Activated CD8-positive, alpha-beta memory T cell treated with anti-CD3 and anti-CD28 coated beads, Interleukin-2, amount 50 U/mL, for 24 hours (primary cell): ENCODE data around the gene EBNA1BP2.
"Not testable (repeated sequence)": the region's sequence is repeated elsewhere in the genome, so short reads cannot be mapped to it uniquely, and the experiment has no call there.

Experiments used
- DNase-seq: peaks from one replicate; pipeline ENCODE4 v3.0.0-alpha.2; 2020; ENCODE audit errors: extremely low read depth

Gene EBNA1BP2, protein sequence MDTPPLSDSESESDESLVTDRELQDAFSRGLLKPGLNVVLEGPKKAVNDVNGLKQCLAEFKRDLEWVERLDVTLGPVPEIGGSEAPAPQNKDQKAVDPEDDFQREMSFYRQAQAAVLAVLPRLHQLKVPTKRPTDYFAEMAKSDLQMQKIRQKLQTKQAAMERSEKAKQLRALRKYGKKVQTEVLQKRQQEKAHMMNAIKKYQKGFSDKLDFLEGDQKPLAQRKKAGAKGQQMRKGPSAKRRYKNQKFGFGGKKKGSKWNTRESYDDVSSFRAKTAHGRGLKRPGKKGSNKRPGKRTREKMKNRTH

DNA sequence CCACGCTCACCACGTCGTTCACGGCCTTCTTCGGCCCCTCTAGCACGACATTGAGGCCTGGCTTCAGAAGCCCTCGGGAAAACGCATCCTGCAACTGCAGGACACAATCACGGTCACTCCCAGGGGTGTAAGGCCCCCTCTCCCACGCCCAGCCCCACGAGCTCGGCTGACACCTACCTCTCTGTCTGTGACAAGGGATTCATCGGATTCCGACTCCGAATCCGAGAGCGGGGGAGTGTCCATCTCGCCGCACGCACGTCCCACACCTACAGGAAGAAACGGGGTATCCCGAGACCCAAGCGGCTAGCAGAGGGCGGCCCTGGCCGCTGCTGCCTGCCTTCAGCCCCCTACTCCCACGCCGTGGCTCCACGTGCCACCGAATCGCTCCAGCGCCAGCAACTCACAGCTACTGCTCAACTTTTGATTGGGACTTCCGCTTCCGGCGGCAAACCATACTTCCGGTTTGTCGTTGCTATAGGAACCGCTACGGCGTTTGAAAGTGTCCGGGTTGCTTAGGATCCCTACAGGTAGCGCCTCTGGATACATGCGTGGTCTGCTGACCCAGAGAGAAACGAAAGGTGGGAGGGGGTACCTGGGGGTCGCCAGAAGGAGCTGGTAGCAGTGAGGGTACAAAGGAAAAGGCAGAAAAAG, at the start of gene EBNA1BP2, which contains the start of gene CFAP57:
TSS of gene EBNA1BP2 (minus strand) at position 415 of the 651 bp plus-strand sequence. CDS start at position 243, 172 bp downstream.
TSS of gene CFAP57 (plus strand) at position 455 of the 651 bp plus-strand sequence. CDS start 424 bp downstream, outside the sequence.
- DNase-seq = peak; percentile 88

DNA sequence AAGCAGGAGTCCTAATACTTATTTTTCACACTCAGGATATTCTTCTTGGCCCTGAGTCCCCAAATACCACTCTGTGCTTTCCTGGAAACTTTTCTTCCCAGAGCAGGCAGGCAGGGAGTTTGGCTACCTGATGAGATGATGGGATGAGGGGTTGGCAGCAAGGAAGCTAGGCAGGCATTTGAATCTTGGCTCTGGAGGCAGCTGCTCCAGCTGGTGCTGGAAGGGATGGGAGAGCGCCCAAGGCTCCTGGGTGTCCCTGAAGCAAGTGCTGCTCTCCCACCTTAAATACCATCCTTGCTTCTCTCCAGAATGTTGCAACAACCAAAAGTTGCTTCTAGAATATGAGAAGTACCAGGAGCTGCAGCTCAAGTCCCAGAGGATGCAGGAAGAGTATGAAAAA, 49.7 kb upstream of the EBNA1BP2 start:
- no peak for DNase-seq

DNA sequence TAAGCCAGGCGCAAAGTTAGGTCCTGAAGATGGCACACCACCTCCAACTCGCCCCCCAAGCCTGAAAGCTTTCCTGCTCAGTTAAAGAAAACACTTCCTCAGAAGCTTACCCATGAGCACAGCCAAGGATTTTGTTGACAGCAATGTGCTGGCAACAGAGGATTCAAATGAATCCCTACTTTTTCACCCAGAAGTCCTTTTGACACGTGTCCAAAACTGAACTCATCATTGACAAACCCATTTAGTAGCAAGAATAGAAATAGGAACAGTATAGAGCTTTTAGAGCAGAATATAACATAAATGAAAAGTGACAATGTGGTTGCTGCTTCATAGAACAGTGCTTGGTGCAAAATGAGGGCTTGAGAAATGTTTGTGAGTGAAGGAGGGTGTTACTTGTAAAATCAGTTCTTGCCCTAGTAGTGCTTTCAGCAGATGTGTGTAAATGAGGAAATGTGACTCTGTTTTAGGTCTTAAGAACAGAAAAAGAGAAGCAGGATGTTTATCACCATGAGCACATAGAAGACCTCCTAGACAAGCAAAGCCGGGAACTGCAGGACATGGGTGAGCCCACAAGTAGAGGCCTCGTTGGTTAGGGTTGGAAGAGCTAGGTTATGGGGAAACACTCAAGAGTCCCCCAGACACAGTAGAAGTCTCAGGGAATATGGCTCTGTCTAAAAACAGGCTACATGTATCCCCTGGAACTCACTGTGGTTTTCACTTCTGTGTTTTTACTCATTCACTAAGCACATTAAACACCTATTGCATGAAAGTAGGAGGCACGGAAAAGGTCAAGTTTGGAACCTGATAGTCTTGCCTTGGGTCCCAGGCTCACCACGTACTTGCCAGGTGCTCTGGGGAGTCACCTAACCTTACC, 49.1 kb upstream of the EBNA1BP2 start:
- DNase-seq = no peak

DNA sequence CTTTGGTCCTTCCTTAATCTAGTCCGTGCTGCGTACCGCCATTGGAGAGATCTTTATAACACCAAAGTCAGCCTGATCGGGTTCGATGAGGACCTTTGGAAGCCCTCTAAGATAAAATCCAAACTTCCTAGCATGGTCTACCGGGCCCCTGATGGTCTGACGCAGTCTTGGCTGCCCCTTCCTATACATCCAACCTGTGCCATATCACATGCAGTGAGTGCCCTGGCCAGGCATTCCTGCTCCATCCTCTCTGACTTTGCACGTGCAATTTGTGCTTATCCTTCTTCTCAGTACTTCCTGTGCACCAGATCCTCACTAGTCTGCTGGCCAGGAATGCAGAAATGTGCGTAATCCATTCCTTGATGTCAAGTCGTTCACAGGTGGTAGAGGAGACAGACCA, 45.7 kb upstream of the EBNA1BP2 start:
- DNase-seq = no peak

DNA sequence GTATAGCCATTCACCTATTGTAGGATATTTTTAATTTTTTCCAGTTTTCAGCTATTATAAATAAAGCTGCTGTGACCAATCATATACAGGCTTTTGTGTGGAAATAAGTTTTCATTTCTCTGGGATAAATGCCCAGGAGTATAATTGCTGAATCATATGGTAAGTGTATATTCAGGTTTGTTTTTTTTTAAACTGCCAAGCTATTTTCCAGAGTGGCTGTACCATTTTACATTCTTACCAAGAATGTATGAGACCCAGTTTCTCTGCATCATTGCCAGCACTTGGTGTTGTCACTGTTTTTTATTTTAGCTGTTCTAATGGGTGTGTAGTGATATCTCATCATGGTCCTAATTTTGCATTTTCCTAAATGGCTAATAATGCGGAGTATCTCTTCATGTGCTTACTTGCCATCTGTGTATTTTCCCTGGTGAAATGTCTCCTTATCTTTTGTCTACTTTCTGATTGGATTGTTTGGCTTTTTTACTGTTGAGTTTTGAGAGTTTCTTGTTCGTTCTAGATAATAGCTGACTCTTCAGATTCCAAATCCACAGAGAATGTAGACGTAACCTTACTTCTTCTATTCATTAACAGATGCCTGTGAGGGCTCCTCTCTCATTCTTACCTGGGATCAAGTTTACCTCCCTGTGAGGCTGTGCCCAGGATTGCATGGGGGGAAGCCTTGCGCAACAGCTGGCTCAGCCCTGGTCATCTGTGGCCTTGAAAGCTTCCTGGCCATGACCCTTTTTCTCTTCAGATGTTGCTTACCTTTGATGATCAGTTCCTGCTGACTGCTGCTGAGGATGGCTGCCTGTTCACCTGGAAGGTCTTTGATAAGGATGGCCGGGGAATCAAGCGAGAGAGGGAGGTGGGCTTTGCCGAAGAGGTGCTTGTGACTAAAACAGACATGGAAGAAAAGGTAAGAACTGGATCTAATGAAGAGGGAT, 42.7 kb upstream of the EBNA1BP2 start:
- no peak for DNase-seq

DNA sequence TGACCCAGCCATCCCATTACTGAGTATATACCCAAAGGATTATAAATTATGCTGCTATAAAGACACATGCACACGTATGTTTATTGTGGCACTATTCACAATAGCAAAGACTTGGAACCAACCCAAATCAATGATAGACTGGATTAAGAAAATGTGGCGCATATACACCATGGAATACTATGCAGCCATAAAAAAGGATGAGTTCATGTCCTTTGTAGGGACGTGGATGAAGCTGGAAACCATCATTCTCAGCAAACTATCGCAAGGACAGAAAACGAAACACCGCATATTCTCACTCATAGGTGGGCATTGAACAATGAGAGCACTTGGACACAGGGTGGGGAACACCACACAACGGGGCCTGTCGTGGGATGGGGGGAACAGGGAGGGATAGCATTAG, 36.2 kb upstream of the EBNA1BP2 start:
- DNase-seq = not testable (repeated sequence)

DNA sequence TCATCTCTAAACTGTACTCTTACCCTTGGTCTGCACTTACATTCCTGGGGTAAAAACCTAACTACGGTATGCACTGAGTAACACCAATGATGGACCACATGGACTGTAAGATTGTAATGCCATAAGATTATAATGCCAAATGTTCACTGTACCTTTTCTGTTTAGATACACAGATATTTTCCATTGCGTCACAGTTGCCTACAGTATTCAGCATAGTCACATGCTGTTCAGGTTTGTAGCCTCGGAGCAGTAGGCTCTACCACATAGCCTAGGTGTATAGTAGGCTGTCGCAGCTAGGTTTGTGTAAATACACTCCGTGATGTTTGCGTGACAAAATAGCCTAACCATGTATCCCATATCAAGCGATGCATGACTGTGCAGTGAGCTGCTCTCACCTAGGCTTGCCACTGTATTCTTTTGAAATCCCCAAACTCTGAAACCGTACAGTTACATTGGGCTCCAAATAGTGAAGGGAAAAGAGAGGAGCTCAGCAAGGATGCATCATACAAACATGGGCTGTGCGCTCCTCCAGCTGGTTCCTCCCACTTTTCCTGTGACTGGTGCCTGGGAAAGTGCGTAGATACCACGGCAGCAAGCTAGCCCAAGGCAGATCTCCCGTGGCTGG, 35.3 kb upstream of the EBNA1BP2 start:
- DNase-seq = no peak

DNA sequence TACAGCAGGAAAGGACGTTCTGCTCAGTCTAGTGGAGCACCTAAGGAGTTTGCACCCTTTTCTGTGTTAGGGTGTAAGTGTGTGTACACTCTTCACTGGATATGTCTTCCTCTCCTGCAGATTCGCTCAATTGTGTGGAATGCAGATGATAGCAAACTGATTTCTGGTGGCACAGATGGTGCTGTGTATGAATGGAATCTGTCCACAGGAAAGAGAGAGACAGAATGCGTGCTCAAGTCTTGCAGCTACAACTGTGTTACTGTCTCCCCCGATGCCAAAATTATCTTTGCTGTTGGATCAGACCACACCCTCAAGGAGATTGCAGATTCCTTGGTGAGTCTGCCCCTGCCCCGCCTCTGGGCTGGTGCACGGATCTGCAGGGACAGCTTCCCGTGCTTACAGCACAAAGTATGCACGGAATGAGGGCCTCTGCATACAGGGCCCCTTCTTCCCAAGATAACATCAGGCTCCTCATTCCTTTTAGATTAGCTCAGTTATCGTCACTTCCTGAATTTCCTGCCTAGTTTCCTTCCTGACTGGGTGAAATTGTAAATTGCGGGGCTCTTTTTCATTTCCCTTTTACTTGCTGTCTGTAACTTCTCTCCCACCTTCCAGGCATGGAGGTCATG, 34.6 kb upstream of the EBNA1BP2 start:
- DNase-seq = no peak

DNA sequence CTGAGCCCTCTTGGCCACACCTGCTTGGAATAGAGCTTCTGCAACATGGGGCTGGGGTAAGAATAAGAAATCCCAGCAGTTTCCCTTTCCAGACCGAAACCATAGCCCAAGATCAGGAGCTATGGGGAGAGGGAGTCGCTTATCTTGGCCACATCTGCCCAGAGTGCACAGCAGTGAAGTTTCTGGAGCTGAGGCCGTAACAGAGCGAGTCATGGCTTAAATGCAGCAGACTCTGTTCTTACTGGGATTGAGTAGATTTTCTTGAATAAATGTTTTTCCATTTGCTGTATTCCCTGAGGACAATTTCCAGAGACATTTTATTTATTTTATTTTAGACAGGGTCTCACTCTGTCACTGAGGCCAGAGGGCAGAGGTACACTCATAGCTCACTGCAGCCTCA, 33.6 kb upstream of the EBNA1BP2 start:
- no peak for DNase-seq

DNA sequence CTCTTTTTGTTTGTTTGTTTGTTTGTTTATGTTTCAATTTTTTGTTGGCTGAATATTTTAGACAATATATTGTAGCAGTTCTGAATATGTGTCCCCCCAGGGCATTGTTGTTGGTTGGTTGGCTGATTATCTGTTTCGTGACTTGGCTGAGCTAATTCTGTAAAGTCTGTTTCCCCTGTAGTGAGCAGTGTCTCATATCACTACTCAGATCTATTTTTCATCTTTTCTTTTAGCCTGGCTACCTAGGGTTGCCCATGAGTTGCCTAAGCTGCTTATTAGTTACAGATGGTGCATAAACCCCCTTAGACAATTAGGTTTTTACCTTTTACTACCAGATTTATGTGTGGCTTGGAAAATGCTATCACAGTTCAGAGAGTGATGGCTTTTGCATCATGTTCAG, 32.3 kb upstream of the EBNA1BP2 start:
- DNase-seq = no peak

DNA sequence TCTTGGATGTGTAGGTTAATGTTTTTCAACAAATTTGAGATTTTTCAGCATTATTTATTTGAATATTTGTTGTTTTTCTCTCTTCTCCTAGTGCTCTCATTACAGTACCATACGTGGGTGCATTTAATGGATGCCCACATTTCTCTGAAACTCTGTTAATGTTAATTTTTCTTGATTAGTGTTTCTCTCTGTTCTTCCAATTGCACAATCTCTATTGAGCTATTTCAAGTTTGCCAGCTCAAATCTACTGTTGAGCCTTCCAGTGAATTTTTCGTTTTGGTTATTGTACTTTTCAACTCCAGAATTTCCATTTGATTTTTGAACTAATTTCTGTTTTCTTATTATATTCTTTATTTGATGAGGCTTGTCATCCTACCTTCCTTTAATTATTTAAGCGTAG, 31.8 kb upstream of the EBNA1BP2 start:
- DNase-seq = no peak

DNA sequence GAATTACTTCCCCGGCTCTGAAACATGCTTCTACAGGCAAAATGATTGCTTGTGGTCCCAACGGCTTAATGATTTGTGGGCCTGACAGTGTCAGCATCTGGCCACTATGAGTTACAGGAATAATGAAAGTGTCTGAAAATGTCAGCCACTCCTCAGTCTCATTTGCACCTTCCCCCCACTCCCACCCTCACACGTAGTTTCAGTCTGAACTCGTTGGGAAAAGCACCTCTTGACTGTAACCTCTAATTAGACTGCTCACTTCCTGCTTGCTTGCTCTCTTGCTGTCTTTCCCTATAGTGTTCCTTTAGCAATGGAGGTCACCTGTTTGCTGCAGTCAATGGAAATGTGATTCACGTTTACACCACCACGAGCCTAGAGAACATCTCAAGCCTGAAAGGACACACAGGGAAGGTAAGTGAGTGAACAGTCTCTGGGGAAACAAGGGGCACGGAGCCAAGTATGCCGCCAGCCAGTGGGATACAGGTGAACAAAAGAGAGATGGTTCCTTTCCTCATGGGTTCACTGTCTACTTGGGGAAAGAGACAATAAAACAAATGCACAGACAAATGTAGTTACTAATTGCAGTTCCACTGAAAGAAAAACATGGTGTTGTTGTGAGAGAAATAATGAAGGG, 27.1 kb upstream of the EBNA1BP2 start:
- DNase-seq = no peak

DNA sequence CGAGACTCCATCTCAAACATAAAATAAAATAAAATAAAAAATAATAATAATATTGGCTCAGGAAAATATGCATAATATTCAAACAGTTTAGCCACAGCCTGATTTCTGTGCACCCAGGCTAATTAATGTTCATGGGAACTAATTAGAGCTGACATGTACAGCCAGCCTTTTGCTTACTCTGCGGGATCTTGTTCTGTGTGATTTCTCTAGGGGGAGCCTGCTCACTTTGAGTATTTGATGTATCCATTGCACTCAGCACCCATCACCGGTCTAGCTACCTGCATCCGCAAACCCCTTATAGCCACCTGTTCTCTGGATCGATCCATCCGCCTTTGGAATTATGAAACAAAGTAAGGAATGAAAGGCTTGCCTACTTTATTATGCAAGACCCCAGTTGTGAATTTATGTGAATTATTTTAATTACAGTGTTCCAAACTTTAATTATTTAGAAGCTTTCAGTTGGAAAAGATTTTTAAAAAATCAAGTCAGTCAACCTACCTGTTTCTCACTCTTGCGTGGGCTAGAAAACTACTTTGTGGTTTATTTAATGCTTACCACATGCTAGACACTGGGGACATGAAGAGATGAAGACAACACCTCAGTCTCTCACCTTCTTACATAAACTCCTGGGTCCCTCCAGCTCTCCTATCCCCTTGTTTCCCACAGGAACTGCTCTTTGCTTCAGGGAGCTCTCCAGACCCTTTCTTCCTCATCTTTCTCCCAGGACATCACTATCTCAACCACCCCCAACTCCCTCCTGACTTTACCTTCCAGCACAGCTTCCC, 25.4 kb upstream of the EBNA1BP2 start:
- no peak for DNase-seq

DNA sequence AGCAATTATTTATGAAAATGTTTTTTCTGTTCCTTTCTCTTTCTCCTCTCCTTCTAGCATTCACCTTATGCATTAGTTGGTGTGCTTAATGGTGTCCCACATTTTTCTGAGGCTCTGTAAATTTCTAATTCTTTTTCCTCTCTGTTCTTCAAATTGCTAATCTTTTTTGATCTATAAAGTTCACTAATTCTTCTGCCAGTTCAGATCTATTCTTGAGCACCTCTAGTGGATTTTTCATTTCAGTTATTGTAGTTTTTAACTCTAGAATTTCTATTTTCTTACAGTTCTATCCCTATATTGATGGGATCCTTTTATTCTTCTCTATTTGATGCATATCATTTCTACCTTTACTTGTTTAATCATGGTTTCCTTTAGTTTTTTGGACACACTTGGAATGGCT, 22.4 kb upstream of the EBNA1BP2 start:
- DNase-seq = no peak

DNA sequence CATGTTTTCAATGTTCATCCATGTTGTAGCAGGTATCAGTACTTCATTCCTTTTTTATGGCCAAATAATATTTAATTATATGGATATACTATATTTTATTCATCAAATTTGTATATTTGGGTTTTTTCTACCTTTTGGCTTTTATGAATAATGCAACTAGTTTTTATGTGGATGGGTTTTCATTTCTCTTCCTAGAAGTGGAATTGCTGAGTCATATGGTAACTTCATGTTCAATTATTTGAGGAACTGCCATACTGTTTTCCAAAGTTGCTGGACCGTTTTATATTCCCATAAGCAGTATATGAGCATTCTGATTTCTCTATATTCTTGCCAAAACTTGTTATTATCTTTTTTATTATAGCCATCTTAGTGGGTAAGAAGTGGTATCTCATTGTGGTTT, 16.0 kb upstream of the EBNA1BP2 start:
- no peak for DNase-seq

DNA sequence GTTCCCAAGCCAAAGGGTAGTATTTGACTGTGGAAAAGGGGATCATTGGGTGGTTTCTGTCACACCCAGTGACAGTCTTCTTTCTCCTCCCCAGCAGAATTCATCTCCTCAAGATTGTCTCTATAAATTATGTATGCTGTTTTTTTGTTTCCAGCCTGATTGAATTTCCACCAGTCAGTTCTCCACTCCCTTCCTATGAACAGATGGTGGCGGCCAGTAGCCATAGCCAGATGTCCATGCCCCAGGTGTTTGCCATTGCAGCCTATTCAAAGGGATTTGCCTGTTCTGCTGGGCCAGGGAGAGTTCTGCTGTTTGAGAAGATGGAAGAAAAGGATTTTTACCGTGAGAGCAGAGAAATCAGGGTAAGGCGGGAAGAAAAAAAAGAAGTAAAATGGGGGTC, 12.9 kb upstream of the EBNA1BP2 start:
- no peak for DNase-seq

DNA sequence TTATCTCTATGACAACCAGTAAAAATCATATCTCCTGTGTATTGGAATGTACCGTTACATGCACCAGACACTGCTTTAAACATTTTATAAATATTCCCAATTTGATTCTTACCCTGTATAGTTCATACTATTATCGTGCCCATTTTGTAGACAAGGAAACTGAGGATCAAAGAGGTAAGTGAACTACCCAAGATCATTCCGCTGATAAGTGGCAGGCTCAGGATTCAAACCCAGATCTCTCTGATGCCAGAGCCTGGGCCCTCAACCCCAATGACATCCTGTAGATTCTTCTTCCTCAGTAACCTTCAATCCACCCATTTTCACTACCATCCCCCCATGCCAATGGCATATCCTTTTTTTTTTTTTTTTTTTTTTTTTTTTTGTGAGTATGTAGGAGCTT, 12.3 kb upstream of the EBNA1BP2 start:
- no peak for DNase-seq

DNA sequence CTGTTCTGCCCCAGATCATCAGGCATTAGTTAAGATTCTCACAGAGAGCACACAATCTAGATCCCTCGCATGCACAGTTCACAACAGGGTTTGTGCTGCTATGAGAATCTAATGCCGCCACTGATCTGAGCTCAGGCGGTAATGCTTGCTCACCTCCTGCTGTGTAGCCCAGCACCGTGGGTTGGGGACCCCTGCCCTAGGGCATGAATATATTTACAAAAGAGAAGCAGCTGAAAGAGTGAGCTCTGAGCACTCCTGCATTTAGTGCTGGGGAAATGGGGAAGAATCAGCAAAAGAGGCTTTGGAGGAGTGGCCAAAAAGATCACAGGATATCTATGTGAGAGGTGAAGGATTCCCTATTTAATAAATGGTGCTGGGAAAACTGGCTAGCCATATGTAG, 5.6 kb upstream of the EBNA1BP2 start:
- DNase-seq = no peak

DNA sequence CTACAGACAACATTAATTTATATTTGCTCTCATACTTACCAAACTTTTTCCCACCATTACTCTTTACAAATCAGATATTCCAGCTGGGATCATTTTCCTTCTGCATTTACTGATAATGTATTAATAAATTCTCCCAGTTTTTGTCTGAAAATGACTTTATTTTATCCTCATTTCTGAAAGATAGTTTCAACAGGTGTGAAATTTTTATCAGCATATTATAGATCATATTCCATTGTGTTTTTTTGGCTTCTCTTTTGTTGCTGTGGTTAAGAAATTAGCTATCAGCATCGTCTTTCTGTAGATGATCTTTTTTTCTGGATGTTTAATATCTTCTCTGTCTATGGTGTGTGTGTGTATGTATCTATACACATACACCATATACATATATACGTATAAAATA, 2.8 kb upstream of the EBNA1BP2 start:
- no peak for DNase-seq
